ENCODE measurements around the gene ZNF329.

- TF ChIP-seq POLR2A (IDR thresholded peaks at IDR 0.05; ENCODE audit: low read length), result no peak
- no peak for TF ChIP-seq KDM1A (IDR thresholded peaks at IDR 0.05; ENCODE audit: low read depth)
- TF ChIP-seq CTCF (IDR thresholded peaks at IDR 0.05), result no peak
- no peak for TF ChIP-seq POLR2AphosphoS2 (conservative IDR thresholded peaks at IDR 0.05; ENCODE audit: low read length)
- no peak for TF ChIP-seq CBX8 (IDR thresholded peaks at IDR 0.05)
- no peak for TF ChIP-seq EP300 (IDR thresholded peaks at IDR 0.05)
- no peak for TF ChIP-seq FOSB (CRISPR knock-in tag; IDR thresholded peaks at IDR 0.05)
- no peak for TF ChIP-seq RAD21 (conservative IDR thresholded peaks at IDR 0.05 in 1 of 2, IDR thresholded peaks at IDR 0.05 in 1 of 2)
- TF ChIP-seq CEBPB (IDR thresholded peaks at IDR 0.05), result no peak
- TF ChIP-seq ESRRA (IDR thresholded peaks at IDR 0.05; ENCODE audit: borderline replicate concordance, low read length), result no peak
- TF ChIP-seq, protein P1, sequence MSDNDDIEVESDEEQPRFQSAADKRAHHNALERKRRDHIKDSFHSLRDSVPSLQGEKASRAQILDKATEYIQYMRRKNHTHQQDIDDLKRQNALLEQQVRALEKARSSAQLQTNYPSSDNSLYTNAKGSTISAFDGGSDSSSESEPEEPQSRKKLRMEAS (IDR thresholded peaks at IDR 0.05), result no peak
Observed at GRCh38 chr19:58085348-58085875, 65.2 kb downstream of the ZNF329 start.
